Measurements from ENCODE around the gene VMP1.

Gene VMP1

GRCh38 chr17:59678918-59679317 is 28.5 kb upstream of the VMP1 start:
- no peak for TF ChIP-seq Cebpa-rat (IDR thresholded peaks at IDR 0.05)
- Histone ChIP-seq H3K9ac (no peak overlapping the region), H3K36me3 (peaks cover 98 to 100% (median 100%) of the 10 kb centered on the region in 11 experiments), H3K4me3 (no peak overlapping the region), H3K4me2 (no peak overlapping the region), H3K4me1 (peaks cover 0 to 21% (median 2%) of the 10 kb centered on the region in 10 experiments; a peak in 7 of 20 replicates), H3K9me3 (replicated peaks in 1 of 11) (no peaks in the 10 kb centered on the region), H4K20me1 (peaks cover 0 to 100% (median 17%) of the 10 kb centered on the region in 11 experiments; a peak in 14 of 22 replicates), H3K27ac (no peak overlapping the region), H3K27me3 (no peaks in the 10 kb centered on the region)

DNA sequence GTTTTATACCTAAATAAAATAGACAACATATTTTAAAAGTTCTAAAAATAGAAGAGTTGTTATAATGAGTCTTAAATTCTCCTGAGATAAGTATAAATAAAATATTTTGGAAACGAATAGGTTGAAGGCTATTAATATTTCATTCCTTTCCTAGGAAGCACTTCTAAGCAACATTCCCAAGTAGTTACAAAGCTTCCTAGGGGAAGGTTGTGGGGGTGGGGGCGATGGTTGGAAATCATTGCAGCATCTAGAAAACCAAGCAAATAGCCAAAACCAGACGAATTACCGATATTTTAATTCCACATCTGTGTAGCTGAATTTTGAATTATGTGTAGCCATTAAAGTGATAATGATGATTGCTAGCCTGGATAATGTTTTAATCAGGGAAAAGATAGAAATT is 27.1 kb upstream of the VMP1 start:
- H3K4me3 ChIP-seq = no peak overlapping the region
- peaks cover 98 to 100% (median 100%) of the 10 kb centered on the region in 11 experiments for H3K36me3 ChIP-seq
- H3K27me3 ChIP-seq = no peaks in the 10 kb centered on the region
- H3K9me3 ChIP-seq (replicated peaks in 1 of 11) = no peaks in the 10 kb centered on the region
- no peak overlapping the region for H3K27ac ChIP-seq
- no peak overlapping the region for H3K4me2 ChIP-seq
- peaks cover 0 to 7% (median under 1%) of the 10 kb centered on the region in 10 experiments; a peak in 7 of 20 replicates for H3K4me1 ChIP-seq
- H3K9ac ChIP-seq = no peak overlapping the region
- TF ChIP-seq Cebpa-rat (IDR thresholded peaks at IDR 0.05) = no peak
- peaks cover 4 to 100% (median 30%) of the 10 kb centered on the region in 11 experiments; a peak in 15 of 22 replicates for H4K20me1 ChIP-seq

DNA sequence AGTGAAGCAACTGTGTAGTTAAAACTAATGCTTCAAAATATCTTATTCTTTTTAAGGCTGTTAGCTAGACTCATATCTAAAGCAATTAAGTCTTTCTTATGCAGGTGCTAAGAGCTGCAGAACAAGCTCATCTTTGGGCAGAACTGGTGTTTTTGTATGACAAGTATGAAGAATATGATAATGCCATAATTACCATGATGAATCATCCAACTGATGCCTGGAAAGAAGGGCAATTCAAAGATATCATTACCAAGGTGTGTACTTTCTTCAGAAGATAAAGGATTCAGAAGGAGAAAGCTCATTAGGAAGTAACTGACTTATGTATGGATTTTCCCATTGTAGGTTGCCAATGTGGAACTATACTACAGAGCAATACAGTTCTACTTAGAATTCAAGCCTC is 24.2 kb upstream of the VMP1 start:
- H3K27ac ChIP-seq = no peak overlapping the region
- peaks cover 19 to 100% (median 50%) of the 10 kb centered on the region in 11 experiments; a peak in 20 of 22 replicates for H4K20me1 ChIP-seq
- no peaks in the 10 kb centered on the region for H3K9me3 ChIP-seq (replicated peaks in 1 of 11)
- no peak overlapping the region for H3K4me3 ChIP-seq
- no peak for TF ChIP-seq Cebpa-rat (IDR thresholded peaks at IDR 0.05)
- 0 out of 20 replicates have a peak, but pooled peaks cover 0 to 5% (median 0%) of the 10 kb centered on the region in 10 experiments for H3K4me1 ChIP-seq
- peaks cover 98 to 100% (median 100%) of the 10 kb centered on the region in 11 experiments for H3K36me3 ChIP-seq
- no peaks in the 10 kb centered on the region for H3K27me3 ChIP-seq
- H3K9ac ChIP-seq = no peak overlapping the region
- H3K4me2 ChIP-seq = no peak overlapping the region

DNA sequence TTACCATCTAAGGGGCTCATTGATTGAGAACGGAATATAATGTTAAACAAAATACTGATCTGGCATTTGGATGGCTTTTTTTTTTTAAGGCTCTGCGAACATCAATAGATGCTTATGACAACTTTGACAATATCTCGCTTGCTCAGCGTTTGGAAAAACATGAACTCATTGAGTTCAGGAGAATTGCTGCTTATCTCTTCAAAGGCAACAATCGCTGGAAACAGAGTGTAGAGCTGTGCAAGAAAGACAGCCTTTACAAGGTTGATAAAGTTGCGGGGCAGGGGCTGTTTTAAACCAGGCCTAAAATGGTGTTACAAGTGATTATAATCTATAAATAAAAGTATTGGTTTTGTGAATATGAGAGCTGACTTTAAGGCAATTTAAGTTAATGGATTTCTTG is 22.5 kb upstream of the VMP1 start:
- Histone ChIP-seq H3K9ac (no peak overlapping the region), H3K4me1 (0 out of 20 replicates have a peak, but pooled peaks cover 0 to 5% (median 0%) of the 10 kb centered on the region in 10 experiments), H3K4me3 (no peak overlapping the region), H4K20me1 (peaks cover 26 to 100% (median 66%) of the 10 kb centered on the region in 11 experiments; a peak in 20 of 22 replicates), H3K27me3 (no peaks in the 10 kb centered on the region), H3K36me3 (peaks cover 98 to 100% (median 100%) of the 10 kb centered on the region in 11 experiments), H3K4me2 (no peak overlapping the region), H3K9me3 (replicated peaks in 1 of 11) (no peaks in the 10 kb centered on the region), H3K27ac (no peak overlapping the region)
- no peak for TF ChIP-seq Cebpa-rat (IDR thresholded peaks at IDR 0.05)

DNA sequence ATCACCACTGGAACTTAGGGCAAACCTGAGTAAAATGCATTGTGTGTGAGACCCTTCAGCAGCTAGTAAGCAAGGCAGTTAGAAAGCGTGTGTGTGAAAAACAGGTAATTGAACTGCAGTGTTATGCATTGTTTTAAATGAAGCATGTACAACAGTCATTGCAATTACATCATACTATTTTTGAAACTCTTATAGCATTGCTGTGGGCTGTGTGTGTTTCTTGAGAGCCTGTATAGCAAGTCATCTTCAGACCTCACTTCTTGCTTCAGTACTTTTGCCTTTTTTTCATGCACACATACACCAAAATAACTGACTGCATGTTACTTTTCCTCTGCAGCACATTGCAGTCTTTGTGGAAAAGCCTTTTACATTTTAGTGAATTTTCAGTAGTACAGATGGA is 19.4 kb upstream of the VMP1 start:
- Histone ChIP-seq H3K27me3 (no peaks in the 10 kb centered on the region), H3K9me3 (replicated peaks in 1 of 11) (no peaks in the 10 kb centered on the region), H3K36me3 (peaks cover 99 to 100% (median 100%) of the 10 kb centered on the region in 11 experiments), H3K4me2 (no peak overlapping the region), H3K27ac (no peak overlapping the region), H3K4me1 (0 out of 20 replicates have a peak, but pooled peaks cover 0 to 5% (median 0%) of the 10 kb centered on the region in 10 experiments), H3K4me3 (no peak overlapping the region), H4K20me1 (peaks cover 45 to 100% (median 84%) of the 10 kb centered on the region in 11 experiments; a peak in 21 of 22 replicates), H3K9ac (no peak overlapping the region)
- TF ChIP-seq Cebpa-rat (IDR thresholded peaks at IDR 0.05) = no peak

GRCh38 chr17:59688496-59688895 is 19.0 kb upstream of the VMP1 start:
- Histone ChIP-seq H4K20me1 (peaks cover 47 to 100% (median 84%) of the 10 kb centered on the region in 11 experiments), H3K4me1 (0 out of 20 replicates have a peak, but pooled peaks cover 0 to 5% (median 0%) of the 10 kb centered on the region in 10 experiments), H3K27me3 (no peaks in the 10 kb centered on the region), H3K9me3 (replicated peaks in 1 of 11) (no peaks in the 10 kb centered on the region), H3K27ac (no peak overlapping the region), H3K36me3 (peaks cover 99 to 100% (median 100%) of the 10 kb centered on the region in 11 experiments), H3K4me3 (no peak overlapping the region), H3K9ac (no peak overlapping the region), H3K4me2 (no peak overlapping the region)
- no peak for TF ChIP-seq Cebpa-rat (IDR thresholded peaks at IDR 0.05)

DNA sequence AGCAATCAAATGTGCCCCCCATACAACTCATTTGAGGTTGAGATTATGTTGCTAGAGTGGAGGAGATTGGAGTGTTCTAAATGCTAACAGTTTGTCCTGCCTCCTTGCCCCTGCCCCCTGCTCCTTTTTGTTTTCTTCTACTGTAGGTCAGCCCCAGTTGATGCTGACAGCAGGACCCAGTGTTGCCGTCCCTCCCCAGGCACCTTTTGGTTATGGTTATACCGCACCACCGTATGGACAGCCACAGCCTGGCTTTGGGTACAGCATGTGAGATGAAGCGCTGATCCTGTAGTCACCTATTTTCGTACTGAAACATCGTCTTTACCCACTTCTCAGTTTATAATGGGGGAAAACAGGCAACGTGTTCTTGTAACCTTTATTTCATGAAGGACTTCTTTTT is 13.9 kb upstream of the VMP1 start:
- no peak overlapping the region for H3K27ac ChIP-seq
- peaks cover 99 to 100% (median 100%) of the 10 kb centered on the region in 11 experiments for H3K36me3 ChIP-seq
- H4K20me1 ChIP-seq = peaks cover 71 to 100% (median 93%) of the 10 kb centered on the region in 11 experiments; a peak in 21 of 22 replicates
- TF ChIP-seq Cebpa-rat (IDR thresholded peaks at IDR 0.05) = no peak
- H3K4me1 ChIP-seq = peaks cover 0 to 11% (median 0%) of the 10 kb centered on the region in 10 experiments; a peak in 2 of 20 replicates
- no peaks in the 10 kb centered on the region for H3K27me3 ChIP-seq
- H3K4me3 ChIP-seq = no peak overlapping the region
- no peak overlapping the region for H3K9ac ChIP-seq
- no peak overlapping the region for H3K4me2 ChIP-seq
- no peaks in the 10 kb centered on the region for H3K9me3 ChIP-seq (replicated peaks in 1 of 11)

GRCh38 chr17:59694344-59694743 is 13.1 kb upstream of the VMP1 start:
- Histone ChIP-seq H3K4me1 (peaks cover 0 to 11% (median 0%) of the 10 kb centered on the region in 10 experiments; a peak in 2 of 20 replicates), H3K9ac (no peak overlapping the region), H3K27me3 (no peaks in the 10 kb centered on the region), H3K4me2 (no peak overlapping the region), H3K9me3 (replicated peaks in 1 of 11) (no peaks in the 10 kb centered on the region), H3K4me3 (no peak overlapping the region), H4K20me1 (peaks cover 76 to 100% (median 96%) of the 10 kb centered on the region in 11 experiments; a peak in 21 of 22 replicates), H3K36me3 (peaks cover 99 to 100% (median 100%) of the 10 kb centered on the region in 11 experiments), H3K27ac (no peak overlapping the region)
- TF ChIP-seq Cebpa-rat (IDR thresholded peaks at IDR 0.05) = no peak

- no peak overlapping the region for H3K9ac ChIP-seq
- peaks cover 84 to 100% (median 97%) of the 10 kb centered on the region in 11 experiments; a peak in 21 of 22 replicates for H4K20me1 ChIP-seq
- H3K9me3 ChIP-seq (replicated peaks in 1 of 11) = no peaks in the 10 kb centered on the region
- no peaks in the 10 kb centered on the region for H3K27me3 ChIP-seq
- no peak overlapping the region for H3K27ac ChIP-seq
- no peak overlapping the region for H3K4me3 ChIP-seq
- H3K4me2 ChIP-seq = no peak overlapping the region
- peaks cover 95 to 100% (median 99%) of the 10 kb centered on the region in 11 experiments for H3K36me3 ChIP-seq
- peaks cover 0 to 19% (median 0%) of the 10 kb centered on the region in 10 experiments; a peak in 2 of 20 replicates for H3K4me1 ChIP-seq
- TF ChIP-seq Cebpa-rat (IDR thresholded peaks at IDR 0.05) = no peak
These were observed 11.3 kb upstream of the VMP1 start for GRCh38 chr17:59695945-59696681.

All from BLaER1 treated with 17β-estradiol and CSF1 and Interleukin-3, amounts not matched to agents 10 nM and 100 nM (cell line).